ENCODE data around the gene NALCN. TPM values are rescaled to one million over a fixed set of nuclear protein-coding genes. Genes with fewer than 3 reads are reported as not detected.

NALCN gene
- total RNA-seq, 4 donors from 2014 or later: 0.76 to 3.3 (median 1.8) TPM

DNA sequence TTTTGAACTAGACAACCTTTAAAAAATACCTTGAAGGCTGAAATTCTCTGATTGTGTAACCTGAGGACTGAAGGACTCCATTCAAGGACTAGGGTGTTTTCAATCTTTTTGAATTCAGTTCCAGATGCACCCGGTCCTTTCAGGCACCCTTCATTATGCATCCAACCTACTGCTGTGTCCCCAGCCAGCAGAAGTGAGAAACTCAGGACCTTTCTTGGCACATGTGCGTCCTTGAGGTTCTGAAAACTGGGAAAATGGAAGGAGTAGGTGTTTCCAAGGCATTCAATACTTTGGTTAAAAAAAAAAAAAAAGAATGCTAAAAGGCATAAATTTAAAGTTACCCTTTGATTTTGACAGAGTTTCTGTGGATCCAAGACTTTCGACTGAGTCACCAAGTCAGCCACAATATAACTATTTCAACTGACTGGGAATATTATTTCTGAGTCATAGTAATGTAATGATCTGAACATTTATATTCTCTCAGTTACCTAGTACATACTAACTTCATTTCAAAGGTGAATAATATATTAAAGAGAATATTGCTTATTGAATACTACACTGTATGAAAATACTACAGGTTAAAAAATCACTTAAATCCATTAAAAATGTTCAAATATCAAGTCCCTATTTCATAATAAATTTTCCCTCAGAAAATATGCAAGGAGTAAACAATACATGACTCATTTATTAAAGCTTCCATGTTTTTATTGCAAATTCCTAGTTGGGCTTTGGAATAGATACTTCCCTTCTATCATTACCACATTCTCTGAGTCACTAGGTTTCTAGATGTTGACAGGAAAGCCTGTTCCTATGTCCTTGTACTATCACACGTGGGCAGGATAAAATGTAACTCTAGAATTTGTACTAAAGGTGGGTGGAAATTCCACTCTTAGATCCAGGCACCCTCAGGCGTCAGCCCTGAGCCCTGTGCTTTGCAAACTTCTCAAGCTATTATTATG lies 33.8 kb upstream of the NALCN start:
- H3K36me3 ChIP-seq: no peaks in the 10 kb centered on the region
- no peak for DNase-seq (ENCODE audit: low spot score in 2 of 2)
- H3K27me3 ChIP-seq: peaks cover 3% of the 10 kb centered on the region
- 37% methylated on average over 5 of the region's 5 CpGs for WGBS
- H3K27ac ChIP-seq: peak overlapping the region; percentile 27
- no peaks in the 10 kb centered on the region for H3K9me3 ChIP-seq
- H3K4me3 ChIP-seq: no peak overlapping the region
- TF ChIP-seq POLR2A (IDR thresholded peaks at IDR 0.05) (no peak), EP300 (IDR thresholded peaks at IDR 0.05) (no peak)
- TF ChIP-seq, protein P1, sequence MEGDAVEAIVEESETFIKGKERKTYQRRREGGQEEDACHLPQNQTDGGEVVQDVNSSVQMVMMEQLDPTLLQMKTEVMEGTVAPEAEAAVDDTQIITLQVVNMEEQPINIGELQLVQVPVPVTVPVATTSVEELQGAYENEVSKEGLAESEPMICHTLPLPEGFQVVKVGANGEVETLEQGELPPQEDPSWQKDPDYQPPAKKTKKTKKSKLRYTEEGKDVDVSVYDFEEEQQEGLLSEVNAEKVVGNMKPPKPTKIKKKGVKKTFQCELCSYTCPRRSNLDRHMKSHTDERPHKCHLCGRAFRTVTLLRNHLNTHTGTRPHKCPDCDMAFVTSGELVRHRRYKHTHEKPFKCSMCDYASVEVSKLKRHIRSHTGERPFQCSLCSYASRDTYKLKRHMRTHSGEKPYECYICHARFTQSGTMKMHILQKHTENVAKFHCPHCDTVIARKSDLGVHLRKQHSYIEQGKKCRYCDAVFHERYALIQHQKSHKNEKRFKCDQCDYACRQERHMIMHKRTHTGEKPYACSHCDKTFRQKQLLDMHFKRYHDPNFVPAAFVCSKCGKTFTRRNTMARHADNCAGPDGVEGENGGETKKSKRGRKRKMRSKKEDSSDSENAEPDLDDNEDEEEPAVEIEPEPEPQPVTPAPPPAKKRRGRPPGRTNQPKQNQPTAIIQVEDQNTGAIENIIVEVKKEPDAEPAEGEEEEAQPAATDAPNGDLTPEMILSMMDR (IDR thresholded peaks at IDR 0.05): no peak
- peaks cover 22% of the 10 kb centered on the region for H3K4me1 ChIP-seq

DNA sequence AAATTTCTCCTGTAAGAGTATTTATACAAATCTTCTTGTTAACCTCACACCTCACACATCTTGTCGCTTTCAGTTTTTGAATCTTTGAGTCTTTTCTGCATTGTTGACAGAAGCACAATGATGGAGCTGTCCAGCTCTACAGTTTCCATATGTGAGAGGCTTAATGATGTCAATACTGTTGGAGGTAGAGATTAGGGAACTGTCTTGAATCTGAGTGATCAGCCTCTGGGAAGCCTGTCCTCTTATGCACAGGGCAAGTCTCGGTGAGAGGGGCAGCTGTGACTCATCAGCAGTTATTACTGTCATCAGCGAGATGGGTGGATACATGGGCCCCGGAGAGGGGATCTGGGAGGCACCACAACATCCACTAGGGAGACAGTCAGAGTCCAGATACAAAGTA lies 31.5 kb upstream of the NALCN start:
- no peak overlapping the region for H3K4me3 ChIP-seq
- 89% methylated on average over 4 of the region's 4 CpGs for WGBS
- H3K36me3 ChIP-seq: no peaks in the 10 kb centered on the region
- H3K9me3 ChIP-seq: no peaks in the 10 kb centered on the region
- no peak overlapping the region for H3K27ac ChIP-seq
- DNase-seq (ENCODE audit: low spot score in 2 of 2): no peak
- peaks cover 12% of the 10 kb centered on the region for H3K4me1 ChIP-seq
- TF ChIP-seq POLR2AphosphoS5 (IDR thresholded peaks at IDR 0.05) (no peak), EP300 (IDR thresholded peaks at IDR 0.05) (no peak), POLR2A (IDR thresholded peaks at IDR 0.05) (no peak)
- TF ChIP-seq, protein P1 (IDR thresholded peaks at IDR 0.05): no peak
- no peaks in the 10 kb centered on the region for H3K27me3 ChIP-seq

DNA sequence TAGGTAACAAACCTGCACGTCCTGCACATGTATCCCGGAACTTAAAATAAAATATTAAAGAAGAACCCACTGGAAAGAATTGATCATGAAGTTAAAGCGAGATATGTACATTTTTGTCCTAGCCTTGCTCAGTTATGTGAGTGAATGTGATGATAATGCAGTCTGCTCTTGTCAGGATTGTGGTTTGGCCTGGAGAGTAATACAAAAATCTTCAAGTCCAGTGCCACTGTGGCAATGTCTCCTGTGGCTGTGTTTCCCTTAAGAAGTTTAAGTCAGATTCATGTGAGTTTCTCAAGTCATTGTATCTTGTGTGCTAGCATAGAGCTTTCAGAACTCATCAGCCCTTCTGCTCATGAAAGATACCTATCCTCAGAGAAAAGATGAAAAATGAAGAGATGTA lies 18.2 kb upstream of the NALCN start:
- TF ChIP-seq, protein P1 (IDR thresholded peaks at IDR 0.05): no peak
- TF ChIP-seq EP300 (IDR thresholded peaks at IDR 0.05) (no peak), POLR2A (IDR thresholded peaks at IDR 0.05) (no peak), POLR2AphosphoS5 (IDR thresholded peaks at IDR 0.05) (no peak)
- Histone ChIP-seq H3K9me3 (no peaks in the 10 kb centered on the region), H3K36me3 (no peaks in the 10 kb centered on the region), H3K27me3 (no peaks in the 10 kb centered on the region), H3K27ac (no peak overlapping the region), H3K4me3 (no peak overlapping the region), H3K4me1 (no peaks in the 10 kb centered on the region)
- no peak for DNase-seq (ENCODE audit: low spot score in 2 of 2)
- WGBS: 94% methylated on average over 3 of the region's 3 CpGs

DNA sequence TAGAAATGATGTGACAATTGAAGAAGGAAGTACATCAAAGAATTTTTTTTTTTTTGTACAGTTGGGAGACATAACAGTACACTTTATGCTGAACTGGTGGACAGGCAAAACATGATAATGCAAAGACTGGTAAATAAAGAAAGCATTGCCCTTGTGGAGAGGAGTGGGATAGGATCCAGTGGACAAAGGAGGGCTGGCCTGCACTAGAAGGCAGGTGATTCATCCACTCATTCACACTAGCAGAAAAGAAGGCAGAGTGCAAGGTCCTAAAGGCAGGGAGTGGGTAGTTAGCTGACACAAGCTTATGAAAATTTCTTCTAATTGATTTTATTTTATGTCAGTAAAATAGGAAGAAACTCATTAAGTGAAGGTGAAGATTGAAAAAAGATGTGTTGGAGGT lies 17.6 kb upstream of the NALCN start:
- Histone ChIP-seq H3K4me3 (no peak overlapping the region), H3K27me3 (no peaks in the 10 kb centered on the region), H3K27ac (no peak overlapping the region), H3K36me3 (no peaks in the 10 kb centered on the region), H3K9me3 (no peaks in the 10 kb centered on the region), H3K4me1 (no peaks in the 10 kb centered on the region)
- TF ChIP-seq, protein P1 (IDR thresholded peaks at IDR 0.05): no peak
- TF ChIP-seq POLR2AphosphoS5 (IDR thresholded peaks at IDR 0.05) (no peak), POLR2A (IDR thresholded peaks at IDR 0.05) (no peak), EP300 (IDR thresholded peaks at IDR 0.05) (no peak)
- DNase-seq (ENCODE audit: low spot score in 2 of 2): no peak

DNA sequence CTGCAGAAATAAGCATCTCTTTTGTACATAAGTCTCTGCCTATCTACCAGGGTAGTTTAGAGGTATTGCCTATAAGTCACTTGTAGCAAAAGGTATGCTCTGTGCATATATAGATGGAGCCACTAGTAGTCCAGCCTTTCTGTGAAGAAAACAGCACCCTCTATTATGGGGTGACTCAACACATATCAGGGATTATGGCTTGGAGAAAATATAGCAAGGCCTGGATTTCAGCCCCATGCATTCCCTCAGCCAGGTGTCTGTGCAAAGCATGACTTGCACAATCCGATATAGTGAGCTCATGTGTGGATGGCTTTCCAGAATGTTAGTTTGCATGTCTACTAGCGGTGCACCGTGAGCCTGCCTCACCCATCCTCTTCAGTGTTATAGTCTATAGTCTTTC lies 13.4 kb upstream of the NALCN start:
- H3K27me3 ChIP-seq: no peaks in the 10 kb centered on the region
- H3K4me1 ChIP-seq: no peaks in the 10 kb centered on the region
- no peak overlapping the region for H3K4me3 ChIP-seq
- no peak for DNase-seq (ENCODE audit: low spot score in 2 of 2)
- H3K9me3 ChIP-seq: no peaks in the 10 kb centered on the region
- TF ChIP-seq POLR2AphosphoS5 (IDR thresholded peaks at IDR 0.05): no peak
- TF ChIP-seq, protein P1 (IDR thresholded peaks at IDR 0.05): no peak
- no peak for TF ChIP-seq POLR2A (IDR thresholded peaks at IDR 0.05)
- TF ChIP-seq EP300 (IDR thresholded peaks at IDR 0.05): no peak
- H3K27ac ChIP-seq: no peak overlapping the region
- 89% methylated on average over 3 of the region's 3 CpGs for WGBS
- no peaks in the 10 kb centered on the region for H3K36me3 ChIP-seq

Data from suprapubic skin (tissue), 4 donors.